Thyroid gland (tissue), 4 donors: ENCODE measurements around the gene ZXDC. TPM values are rescaled to one million over a fixed set of nuclear protein-coding genes. Genes with fewer than 3 reads are reported as not detected.

ENCODE experiments used
- DNase-seq, 2 donors: peaks; one replicate each; pipeline ENCODE4 v3.0.0-alpha.2; 2019
- H3K27ac ChIP-seq, 3 donors: fragments of 200-600 bp; sonication (generic); 1 replicate in 2 of 3; 2 replicates in 1 of 3; pipeline ENCODE4 v1.5.1; 2016 to 2019; ENCODE audit warnings: mild to moderate bottlenecking in 1 of 3, moderate library complexity in 1 of 3
- H3K27me3 ChIP-seq: fragments of 200-600 bp; sonication (generic); one replicate; pipeline ENCODE4 v1.5.1; 2019
- H3K36me3 ChIP-seq, 2 donors: fragments of 200-600 bp; sonication (generic); one replicate each; pipeline ENCODE4 v1.5.1; 2016 to 2019
- H3K4me1 ChIP-seq, 2 donors: fragments of 200-600 bp; sonication (generic); one replicate each; pipeline ENCODE4 v1.5.1; 2017 to 2019
- H3K4me3 ChIP-seq, 3 donors: fragments of 200-600 bp; sonication (generic); replicated peaks in 1 of 3; 1 replicate in 2 of 3; 2 replicates in 1 of 3; pipeline ENCODE4 v1.5.1; 2016; ENCODE audit warnings: mild to moderate bottlenecking in 1 of 3
- H3K9me3 ChIP-seq: fragments of 200-600 bp; sonication (generic); one replicate; pipeline ENCODE4 v1.5.1; 2017
- POLR2A ChIP-seq, 2 donors: fragments of 450-650 bp; IDR thresholded peaks; one replicate each; pipeline ENCODE4 v1.6.1; 2017; ENCODE audit warnings: antibody characterized with exemption in 2 of 2, mild to moderate bottlenecking in 2 of 2, moderate library complexity in 1 of 2
- WGBS, 2 donors: methylation state at CpG; one replicate each; pipeline ENCODE4 v1.1.5; 2017; 5-methylcytosine and 5-hydroxymethylcytosine counted together
- intact Hi-C: fragments of 100-400 bp; cut with DNase I; formaldehyde crosslinking; loops from one replicate; pipeline ENCODE4 v1.15.1; 2023
- total RNA-seq, 4 donors: library from RNA; depleted of rRNA; stranded (reverse); fragments of >200 nt; gene quantifications; one replicate each; pipeline ENCODE4 v1.2.3, GENCODE V29; 2016
- TF ChIP-seq, protein P1 (sequence below), 6 experiments: fragments of 200-600 bp in 3 of 6; fragments of 450-650 bp in 3 of 6; sonication (generic) in 3 of 6; IDR thresholded peaks; one replicate each; pipeline ENCODE4 v1.5.1; 2016 to 2019; ENCODE audit warnings: antibody characterized with exemption in 6 of 6, mild to moderate bottlenecking in 2 of 6, inconsistent platforms in 1 of 6, moderate library complexity in 1 of 6

ZXDC gene
- total RNA-seq, 4 donors from 2014 or later = 51.5 to 96.8 (median 57.4) TPM

DNA sequence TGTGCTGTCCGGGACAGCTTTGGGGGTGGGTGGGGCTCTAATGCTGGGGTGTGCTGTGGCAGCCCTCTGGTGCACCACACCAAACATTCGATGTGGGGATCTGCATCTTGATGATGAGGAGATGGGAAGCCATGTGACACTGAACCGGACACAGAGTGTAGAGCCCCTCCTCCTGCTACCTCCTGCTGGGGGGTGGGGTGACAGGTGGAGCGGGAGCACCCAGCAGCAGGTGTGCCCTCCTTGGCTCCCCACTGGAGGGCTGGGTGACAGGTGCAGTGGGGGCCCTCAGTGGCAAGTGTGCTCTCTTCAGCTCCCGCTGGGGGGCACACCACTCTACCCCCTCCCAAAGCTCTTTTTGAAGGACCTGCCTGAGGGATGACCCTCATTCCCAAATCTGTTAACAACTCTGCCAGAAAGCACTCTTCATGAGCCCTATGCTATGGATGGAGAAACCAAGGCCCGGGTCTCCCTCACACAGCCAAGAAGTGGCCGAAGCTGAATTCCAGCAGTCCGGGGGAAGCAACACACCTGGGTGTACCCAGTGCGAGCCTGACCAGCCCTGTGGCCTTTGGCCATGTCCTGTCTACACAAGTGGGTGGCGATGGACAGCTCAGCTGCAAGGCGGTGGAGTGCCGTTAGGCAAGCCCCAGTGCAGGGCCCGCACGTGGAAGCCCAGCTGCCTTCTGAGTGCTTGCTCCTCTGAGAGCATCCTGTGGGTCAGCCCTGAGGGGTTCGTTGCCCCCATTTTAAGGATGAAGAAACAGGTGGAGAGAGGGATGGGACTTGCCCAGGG is 42.5 kb upstream of the ZXDC start:
- Histone ChIP-seq H3K4me1 (peaks cover 0 to under 1% of the 10 kb centered on the region in 2 donors), H3K9me3 (no peaks in the 10 kb centered on the region), H3K27me3 (no peaks in the 10 kb centered on the region), H3K4me3 (no peak overlapping the region), H3K27ac (no peak overlapping the region), H3K36me3 (no peaks in the 10 kb centered on the region)
- TF ChIP-seq POLR2A (IDR thresholded peaks at IDR 0.05) = no peak
- TF ChIP-seq, protein P1, sequence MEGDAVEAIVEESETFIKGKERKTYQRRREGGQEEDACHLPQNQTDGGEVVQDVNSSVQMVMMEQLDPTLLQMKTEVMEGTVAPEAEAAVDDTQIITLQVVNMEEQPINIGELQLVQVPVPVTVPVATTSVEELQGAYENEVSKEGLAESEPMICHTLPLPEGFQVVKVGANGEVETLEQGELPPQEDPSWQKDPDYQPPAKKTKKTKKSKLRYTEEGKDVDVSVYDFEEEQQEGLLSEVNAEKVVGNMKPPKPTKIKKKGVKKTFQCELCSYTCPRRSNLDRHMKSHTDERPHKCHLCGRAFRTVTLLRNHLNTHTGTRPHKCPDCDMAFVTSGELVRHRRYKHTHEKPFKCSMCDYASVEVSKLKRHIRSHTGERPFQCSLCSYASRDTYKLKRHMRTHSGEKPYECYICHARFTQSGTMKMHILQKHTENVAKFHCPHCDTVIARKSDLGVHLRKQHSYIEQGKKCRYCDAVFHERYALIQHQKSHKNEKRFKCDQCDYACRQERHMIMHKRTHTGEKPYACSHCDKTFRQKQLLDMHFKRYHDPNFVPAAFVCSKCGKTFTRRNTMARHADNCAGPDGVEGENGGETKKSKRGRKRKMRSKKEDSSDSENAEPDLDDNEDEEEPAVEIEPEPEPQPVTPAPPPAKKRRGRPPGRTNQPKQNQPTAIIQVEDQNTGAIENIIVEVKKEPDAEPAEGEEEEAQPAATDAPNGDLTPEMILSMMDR (IDR thresholded peaks at IDR 0.05) = no peak
- 78 to 80% methylated on average over 14 to 15 of the region's 15 CpGs for whole genome bisulfite sequencing, 2 donors
- intact Hi-C loops = no loop called here
- no peak for DNase-seq

DNA sequence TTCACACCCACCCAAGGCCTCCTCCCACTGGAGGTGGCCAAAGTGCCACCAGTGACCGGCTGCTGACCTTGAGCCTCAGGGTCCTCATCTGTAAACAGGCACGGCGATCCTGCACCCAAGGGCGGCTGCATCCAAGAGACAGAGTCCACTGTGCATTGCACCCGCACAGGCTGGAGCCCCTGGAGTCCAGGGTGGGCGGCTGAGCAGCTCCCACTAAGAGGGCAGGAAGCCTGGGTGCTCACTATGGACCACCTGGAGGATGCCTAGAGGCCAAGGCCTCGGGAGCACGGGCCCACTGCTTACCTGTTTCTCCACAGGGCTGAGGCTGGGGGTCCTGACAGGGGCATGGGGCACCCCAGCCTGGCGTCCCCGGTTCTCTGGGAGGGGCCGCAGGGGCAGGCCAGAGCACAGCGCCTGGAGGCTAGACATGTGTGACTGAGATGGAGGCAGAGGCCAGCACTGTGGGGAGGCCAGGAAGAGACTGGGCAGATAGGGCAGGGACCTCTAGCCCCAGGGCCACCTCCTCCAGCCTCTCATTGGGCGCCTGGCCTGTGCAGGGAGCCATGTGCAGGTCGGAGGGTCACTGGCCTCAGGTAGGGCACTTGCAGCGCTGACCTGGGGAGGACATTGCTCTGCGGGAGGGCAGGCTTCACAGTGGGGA is 41.7 kb upstream of the ZXDC start, which contains the start of gene UROC1:
Gene UROC1, minus strand, starts transcription at position 483 of the 661 bp plus-strand sequence. Its CDS starts 54 bp downstream, at position 429.
- Histone ChIP-seq H3K4me1 (peaks cover 0 to 8% of the 10 kb centered on the region in 2 donors), H3K27ac (no peak within 1 kb of the TSS), H3K27me3 (no peaks in the 10 kb centered on the region), H3K9me3 (no peaks in the 10 kb centered on the region), H3K4me3 (no peak within 1 kb of the TSS), H3K36me3 (no peaks in the 10 kb centered on the region)
- DNase-seq = no peak
- TF ChIP-seq POLR2A (IDR thresholded peaks at IDR 0.05) = no peak
- TF ChIP-seq, protein P1 (IDR thresholded peaks at IDR 0.05) = no peak
- intact Hi-C loops = no loop called here
- 85% methylated on average over 8 to 9 of the region's 16 CpGs for WGBS, 2 donors

GRCh38 chr3:126516936-126517290 is 41.2 kb upstream of the ZXDC start:
- Histone ChIP-seq H3K9me3 (no peaks in the 10 kb centered on the region), H3K4me3 (no peak overlapping the region), H3K27me3 (no peaks in the 10 kb centered on the region), H3K27ac (no peak overlapping the region), H3K4me1 (peaks cover 0 to 8% of the 10 kb centered on the region in 2 donors), H3K36me3 (no peaks in the 10 kb centered on the region)
- 86 to 89% methylated on average over 3 to 9 of the region's 9 CpGs for WGBS, 2 donors
- intact Hi-C loops = no loop called here
- TF ChIP-seq, protein P1 (IDR thresholded peaks at IDR 0.05) = no peak
- TF ChIP-seq POLR2A (IDR thresholded peaks at IDR 0.05) = no peak
- no peak for DNase-seq

- no peak for DNase-seq
- TF ChIP-seq, protein P1 (IDR thresholded peaks at IDR 0.05) = no peak
- TF ChIP-seq POLR2A (IDR thresholded peaks at IDR 0.05) = no peak
- intact Hi-C loops = no loop called here
- Histone ChIP-seq H3K27ac (no peak overlapping the region), H3K4me1 (peaks cover 0 to 8% of the 10 kb centered on the region in 2 donors), H3K4me3 (no peak overlapping the region), H3K36me3 (no peaks in the 10 kb centered on the region), H3K27me3 (no peaks in the 10 kb centered on the region), H3K9me3 (no peaks in the 10 kb centered on the region)
- WGBS, 2 donors = 85 to 96% methylated on average over 2 to 3 of the region's 6 CpGs
These were observed 40.7 kb upstream of the ZXDC start for GRCh38 chr3:126516152-126516935.
